Transverse colon (tissue), 4 donors: ENCODE measurements around the gene MYDGF. TPM values are rescaled to one million over a fixed set of nuclear protein-coding genes. Genes with fewer than 3 reads are reported as not detected.

Experiments used
- DNase-seq: peaks from one replicate; pipeline ENCODE4 v3.0.0-alpha.2; 2019
- H3K27ac ChIP-seq, 4 donors: fragments of 200-600 bp; sonication (generic); 2 replicates each; pipeline ENCODE4 v1.5.1; 2016 to 2018; ENCODE audit warnings: inconsistent platforms in 4 of 4
- H3K27me3 ChIP-seq: fragments of 200-600 bp; sonication (generic); 2 replicates; pipeline ENCODE4 v1.5.1; 2017; ENCODE audit warnings: inconsistent platforms
- H3K36me3 ChIP-seq, 4 donors: fragments of 200-600 bp; sonication (generic); 2 replicates each; pipeline ENCODE4 v1.5.1; 2017 to 2019; ENCODE audit warnings: inconsistent platforms in 4 of 4
- H3K4me1 ChIP-seq, 4 donors: fragments of 200-600 bp; sonication (generic); 2 replicates each; pipeline ENCODE4 v1.5.1; 2017 to 2020; ENCODE audit warnings: inconsistent platforms in 4 of 4
- H3K4me3 ChIP-seq, 4 donors: fragments of 200-600 bp; sonication (generic); 1 replicate in 1 of 4; 2 replicates in 3 of 4; pipeline versions ENCODE4 v1.5.1 to v1.6.1; 2017 to 2019; ENCODE audit warnings: inconsistent platforms in 4 of 4
- H3K9me3 ChIP-seq, 2 donors: fragments of 200-600 bp; sonication (generic); 2 replicates each; pipeline ENCODE4 v1.5.1; 2017 to 2019; ENCODE audit warnings: inconsistent platforms in 2 of 2
- EP300 ChIP-seq: sonication (generic); formaldehyde crosslinking; IDR thresholded peaks from one replicate; pipeline ENCODE4 v1.6.1; 2017; ENCODE audit warnings: antibody characterized with exemption, low read depth
- POLR2A ChIP-seq: fragments of 450-650 bp; IDR thresholded peaks from one replicate; pipeline ENCODE4 v1.6.1; 2016; ENCODE audit warnings: antibody characterized with exemption, mild to moderate bottlenecking, moderate library complexity
- POLR2AphosphoS5 ChIP-seq, 3 donors: sonication (generic); formaldehyde crosslinking; IDR thresholded peaks; one replicate each; pipeline ENCODE4 v1.6.1; 2016; ENCODE audit warnings: antibody characterized with exemption in 3 of 3
- WGBS, 2 donors: methylation state at CpG; one replicate each; pipeline ENCODE4 v1.1.5; 2018; ENCODE audit warnings: low coverage in 1 of 2; 5-methylcytosine and 5-hydroxymethylcytosine counted together
- in situ Hi-C, 4 donors: fragments of 200-750 bp; cut with MboI; loops; one replicate each; pipeline versions ENCODE4 v1.15.0 to v1.15.1; 2017; ENCODE audit warnings: low sequenced_read_pairs in 3 of 4, low pct_ligation_motif_present in 1 of 4, low pct_unique_long_range_greater_than_20kb in 1 of 4
- intact Hi-C: fragments of 100-400 bp; cut with DNase I; formaldehyde crosslinking; loops from one replicate; pipeline ENCODE4 v1.15.1; 2023; ENCODE audit warnings: low total_unique reads
- total RNA-seq, 4 donors: library from RNA; depleted of rRNA; stranded (reverse); fragments of >200 nt; gene quantifications; one replicate each; pipeline ENCODE4 v1.1.0, GENCODE V29; 2016
- TF ChIP-seq, protein P1 (sequence below), 5 experiments: fragments of 200-600 bp in 3 of 5; fragments of 450-650 bp in 2 of 5; sonication (generic) in 3 of 5; IDR thresholded peaks; 1 replicate in 2 of 5; 2 replicates in 3 of 5; pipeline ENCODE4 v1.5.1; 2016 to 2017; ENCODE audit warnings: antibody characterized with exemption in 5 of 5, inconsistent platforms in 3 of 5, mild to moderate bottlenecking in 2 of 5, moderate library complexity in 1 of 5

The MYDGF gene
- total RNA-seq, 4 donors from 2014 or later: 3.6 to 44.5 (median 22.0) TPM

DNA sequence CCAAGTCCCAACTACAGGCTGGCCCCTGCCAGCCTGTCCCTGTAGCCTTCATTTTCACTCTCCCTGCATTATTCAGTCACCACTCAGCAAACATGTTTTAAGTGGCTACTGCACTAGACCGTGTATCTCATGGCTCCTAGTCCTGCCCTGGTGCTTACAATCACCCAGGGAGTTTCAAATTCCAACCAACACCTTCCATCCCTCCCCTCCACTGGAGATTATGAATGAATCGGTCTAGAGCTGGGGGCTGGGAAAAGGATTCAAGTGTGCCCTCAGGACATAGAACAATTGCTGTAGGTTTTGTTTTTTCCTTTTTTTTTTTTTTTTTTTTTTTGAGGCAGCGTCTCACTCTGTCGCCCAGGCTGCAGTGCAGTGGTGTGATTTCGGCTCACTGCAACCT, 45.8 kb downstream of the MYDGF start:
- 67 to 82% methylated on average over 1 to 5 of the region's 5 CpGs for WGBS, 2 donors
- intact Hi-C loops: no loop called here
- TF ChIP-seq POLR2AphosphoS5 (IDR thresholded peaks at IDR 0.05): no peak
- TF ChIP-seq, protein P1, sequence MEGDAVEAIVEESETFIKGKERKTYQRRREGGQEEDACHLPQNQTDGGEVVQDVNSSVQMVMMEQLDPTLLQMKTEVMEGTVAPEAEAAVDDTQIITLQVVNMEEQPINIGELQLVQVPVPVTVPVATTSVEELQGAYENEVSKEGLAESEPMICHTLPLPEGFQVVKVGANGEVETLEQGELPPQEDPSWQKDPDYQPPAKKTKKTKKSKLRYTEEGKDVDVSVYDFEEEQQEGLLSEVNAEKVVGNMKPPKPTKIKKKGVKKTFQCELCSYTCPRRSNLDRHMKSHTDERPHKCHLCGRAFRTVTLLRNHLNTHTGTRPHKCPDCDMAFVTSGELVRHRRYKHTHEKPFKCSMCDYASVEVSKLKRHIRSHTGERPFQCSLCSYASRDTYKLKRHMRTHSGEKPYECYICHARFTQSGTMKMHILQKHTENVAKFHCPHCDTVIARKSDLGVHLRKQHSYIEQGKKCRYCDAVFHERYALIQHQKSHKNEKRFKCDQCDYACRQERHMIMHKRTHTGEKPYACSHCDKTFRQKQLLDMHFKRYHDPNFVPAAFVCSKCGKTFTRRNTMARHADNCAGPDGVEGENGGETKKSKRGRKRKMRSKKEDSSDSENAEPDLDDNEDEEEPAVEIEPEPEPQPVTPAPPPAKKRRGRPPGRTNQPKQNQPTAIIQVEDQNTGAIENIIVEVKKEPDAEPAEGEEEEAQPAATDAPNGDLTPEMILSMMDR (IDR thresholded peaks at IDR 0.05): no peak
- no peak for TF ChIP-seq EP300
- TF ChIP-seq POLR2A: no peak
- no peak for DNase-seq
- Histone ChIP-seq H3K4me3 (no peak overlapping the region), H3K27me3 (peaks cover 40% of the 10 kb centered on the region), H3K36me3 (no peaks in the 10 kb centered on the region), H3K9me3 (no peaks in the 10 kb centered on the region), H3K27ac (no peak overlapping the region), H3K4me1 (no peaks in the 10 kb centered on the region)
- in situ Hi-C loops: loop anchor here in 3 of 4 donors (10.0 kb wide), 1 partner anchor 50 kb away; no protein-coding TSS in a partner anchor

DNA sequence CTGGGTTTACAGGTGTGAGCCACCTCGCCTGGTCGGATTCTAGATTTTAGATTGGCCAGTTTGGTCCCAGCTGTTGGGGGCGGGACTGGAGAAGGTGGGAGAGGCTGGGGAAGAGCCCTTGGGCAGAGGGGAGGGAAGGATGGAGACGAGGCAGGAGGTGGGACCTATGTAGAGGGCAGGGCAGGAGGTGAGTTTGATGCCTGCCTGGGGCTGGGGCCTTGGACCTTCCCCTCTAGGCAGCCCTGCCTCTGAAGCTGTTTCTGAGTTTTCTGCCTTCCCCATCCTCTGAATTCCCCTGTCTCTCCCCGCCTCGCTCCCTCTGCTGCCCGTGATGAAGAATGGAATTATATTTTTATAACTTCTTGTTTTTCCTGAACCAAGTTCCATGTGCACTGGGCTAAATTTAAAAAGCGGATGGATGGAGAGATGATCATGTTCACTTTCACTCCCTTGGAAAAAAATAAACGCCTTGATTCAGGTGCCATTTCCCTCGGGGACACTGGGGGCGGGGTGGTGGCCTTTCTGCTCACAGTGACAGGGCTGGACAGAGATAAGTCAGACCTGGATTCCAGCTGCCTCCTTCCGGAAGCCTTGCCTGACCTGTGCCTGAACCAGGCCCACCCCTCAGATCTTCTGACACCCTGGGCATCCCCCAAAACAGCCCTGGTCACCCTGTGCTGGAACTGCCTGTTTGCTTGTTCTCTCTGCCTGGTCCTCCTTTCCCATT, 47.3 kb downstream of the MYDGF start:
- no peak for DNase-seq
- Histone ChIP-seq H3K4me3 (no peak overlapping the region), H3K27me3 (peaks cover 36% of the 10 kb centered on the region), H3K4me1 (no peaks in the 10 kb centered on the region), H3K27ac (no peak overlapping the region), H3K36me3 (no peaks in the 10 kb centered on the region), H3K9me3 (no peaks in the 10 kb centered on the region)
- 17 to 29% methylated on average over 6 to 12 of the region's 12 CpGs for WGBS, 2 donors
- intact Hi-C loops: no loop called here
- TF ChIP-seq, protein P1 (IDR thresholded peaks at IDR 0.05): no peak
- TF ChIP-seq POLR2A: no peak
- no peak for TF ChIP-seq POLR2AphosphoS5 (IDR thresholded peaks at IDR 0.05)
- TF ChIP-seq EP300: no peak
- in situ Hi-C loops: loop anchor here in 3 of 4 donors (10.0 kb wide), 1 partner anchor 48 kb away; no protein-coding TSS in a partner anchor

DNA sequence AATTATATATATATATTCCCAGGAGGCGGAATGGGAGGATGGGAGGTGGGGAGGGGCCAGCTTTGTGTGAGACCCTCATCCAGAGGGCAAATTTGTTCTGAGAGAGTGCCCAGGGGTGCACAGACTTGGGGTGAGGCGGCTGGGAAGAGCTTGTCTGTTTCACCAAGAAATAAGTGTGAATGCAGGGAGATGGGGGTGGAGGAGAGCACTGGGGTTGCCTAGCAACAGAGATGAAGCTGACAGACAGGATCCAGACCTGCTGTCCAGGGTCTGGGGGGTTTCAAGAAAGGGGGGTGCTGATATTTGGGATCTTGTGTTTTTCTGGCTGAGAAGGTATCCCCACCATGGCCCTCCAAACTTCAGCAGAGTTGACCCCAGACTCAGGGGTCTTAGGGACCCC, 49.5 kb downstream of the MYDGF start:
- no peaks in the 10 kb centered on the region for H3K4me1 ChIP-seq
- H3K9me3 ChIP-seq: no peaks in the 10 kb centered on the region
- H3K4me3 ChIP-seq: no peak overlapping the region
- no peak overlapping the region for H3K27ac ChIP-seq
- DNase-seq: no peak
- H3K27me3 ChIP-seq: peaks cover 35% of the 10 kb centered on the region
- intact Hi-C loops: no loop called here
- H3K36me3 ChIP-seq: no peaks in the 10 kb centered on the region
- 50 to 61% methylated on average over 1 to 2 of the region's 2 CpGs for WGBS, 2 donors
- in situ Hi-C loops: loop anchor here in 3 of 4 donors (10.0 kb wide), 1 partner anchor 46 kb away; no protein-coding TSS in a partner anchor
- TF ChIP-seq EP300: no peak
- TF ChIP-seq POLR2A: no peak

DNA sequence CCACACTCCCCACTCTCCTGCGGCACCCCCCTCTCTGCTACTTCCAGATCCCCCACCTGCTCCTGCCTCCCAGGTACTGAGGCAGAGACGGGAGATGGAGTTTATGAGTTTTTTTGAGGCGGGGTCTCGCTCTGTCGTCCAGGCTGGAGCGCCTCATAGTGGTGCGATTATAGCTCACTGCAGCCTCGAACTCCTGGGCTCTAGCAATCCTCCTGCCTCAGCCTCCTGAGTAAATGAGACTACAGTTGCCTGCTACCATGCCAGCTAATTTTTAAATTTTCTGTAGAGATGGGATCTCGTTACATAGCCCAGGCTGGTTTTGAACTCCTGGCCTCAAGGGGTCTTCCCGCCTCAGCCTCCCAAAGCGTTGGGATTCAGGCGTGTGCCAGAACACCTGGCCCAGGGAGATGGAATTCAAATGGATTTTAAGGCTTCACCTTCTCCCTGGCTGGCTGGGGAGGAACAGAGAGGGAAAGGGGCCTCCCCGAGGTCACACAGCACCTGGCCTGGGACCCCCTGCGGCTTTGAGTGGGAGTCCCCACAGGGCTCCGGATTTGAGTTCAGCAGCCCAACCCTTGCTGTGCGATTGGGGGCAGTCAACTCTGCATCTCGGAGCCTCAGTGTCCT, 50.4 kb downstream of the MYDGF start:
- intact Hi-C loops: no loop called here
- Histone ChIP-seq H3K27me3 (peaks cover 35% of the 10 kb centered on the region), H3K4me3 (no peak overlapping the region), H3K9me3 (no peaks in the 10 kb centered on the region), H3K36me3 (no peaks in the 10 kb centered on the region), H3K27ac (no peak overlapping the region), H3K4me1 (no peaks in the 10 kb centered on the region)
- no peak for DNase-seq
- in situ Hi-C loops: loop anchor here in 3 of 4 donors (10.0 kb wide), 1 partner anchor 45 kb away; no protein-coding TSS in a partner anchor
- WGBS, 2 donors: 40 to 73% methylated on average over 1 to 17 of the region's 17 CpGs
- TF ChIP-seq EP300 (no peak), POLR2AphosphoS5 (IDR thresholded peaks at IDR 0.05) (no peak), POLR2A (no peak)
- TF ChIP-seq, protein P1 (IDR thresholded peaks at IDR 0.05): no peak
